DND-41 (cell line): ENCODE measurements around the gene CCNY.

Source experiments
- ATAC-seq: fragments of 200-7000 bp; cut with Tn5 transposase; 3 replicates; pipeline ENCODE4 v1.9.1; 2021; ENCODE audit warnings: low read depth; ENCODE audit not compliant: insufficient read depth
- DNase-seq: peaks from one replicate; pipeline ENCODE4 v3.0.0-alpha.2; 2020
- H2AFZ ChIP-seq: 2 replicates; pipeline ENCODE4 v1.6.0; 2012; ENCODE audit warnings: low read depth, low read length
- H3K27ac ChIP-seq: 2 replicates; pipeline ENCODE4 v1.5.1; 2012; ENCODE audit warnings: low read length, inconsistent platforms
- H3K27me3 ChIP-seq: fragments of 200-600 bp; sonication (generic); 2 replicates; pipeline ENCODE4 v1.6.0; 2012; ENCODE audit warnings: low read length, mild to moderate bottlenecking, inconsistent platforms; ENCODE audit not compliant: insufficient read depth, poor library complexity
- H3K36me3 ChIP-seq: 2 replicates; pipeline ENCODE4 v1.5.1; 2012; ENCODE audit warnings: low read length, inconsistent platforms; ENCODE audit not compliant: insufficient read depth
- H3K4me1 ChIP-seq: 2 replicates; pipeline ENCODE4 v1.5.1; 2012; ENCODE audit warnings: mild to moderate bottlenecking, low read length; ENCODE audit not compliant: insufficient read depth
- H3K4me2 ChIP-seq: 2 replicates; pipeline ENCODE4 v1.6.0; 2012; ENCODE audit warnings: mild to moderate bottlenecking, moderate library complexity, low read length, inconsistent platforms; ENCODE audit not compliant: insufficient read depth
- H3K4me3 ChIP-seq, 2 experiments: fragments of 200-600 bp in 1 of 2; shearing (Covaris generic) in 1 of 2; 2 replicates each; pipeline ENCODE4 v1.5.1; 2012 to 2016; ENCODE audit warnings: inconsistent platforms in 2 of 2, low read length in 2 of 2, mild to moderate bottlenecking in 2 of 2, low read depth in 1 of 2, moderate library complexity in 1 of 2
- H3K79me2 ChIP-seq: 2 replicates; pipeline ENCODE4 v1.6.0; 2012; ENCODE audit warnings: low read length, inconsistent platforms; ENCODE audit not compliant: insufficient read depth
- H3K9ac ChIP-seq: 2 replicates; pipeline ENCODE4 v1.6.0; 2012; ENCODE audit warnings: low read depth, mild to moderate bottlenecking, inconsistent platforms, low read length, moderate library complexity
- H3K9me3 ChIP-seq: 2 replicates; pipeline ENCODE4 v1.5.1; 2012; ENCODE audit warnings: low read length, moderate library complexity, mild to moderate bottlenecking, inconsistent platforms; ENCODE audit not compliant: insufficient read depth, severe bottlenecking
- H4K20me1 ChIP-seq: 2 replicates; pipeline ENCODE4 v1.6.0; 2012; ENCODE audit warnings: low read length; ENCODE audit not compliant: insufficient read depth
- CTCF ChIP-seq: IDR thresholded peaks from 2 replicates; pipeline ENCODE4 v1.5.1; 2012; ENCODE audit warnings: borderline replicate concordance, low read length, moderate library complexity, mild to moderate bottlenecking; ENCODE audit not compliant: poor library complexity, severe bottlenecking; ENCODE audit errors: extremely low read depth
- EZH2 ChIP-seq: IDR thresholded peaks from 3 replicates; pipeline ENCODE4 v1.6.1; 2012; ENCODE audit warnings: borderline replicate concordance, low read depth, mild to moderate bottlenecking, moderate library complexity, low read length, inconsistent platforms; ENCODE audit not compliant: severe bottlenecking

The CCNY gene

GRCh38 chr10:35486297-35486990, 150.1 kb downstream of the CCNY start:
- H4K20me1 ChIP-seq, result peaks cover 16% of the 10 kb centered on the region; the same call in 1 of the 2 replicates
- H3K4me1 ChIP-seq, result no peaks in the 10 kb centered on the region
- H3K27me3 ChIP-seq, result no peaks in the 10 kb centered on the region
- no peak overlapping the region for H2AFZ ChIP-seq
- no peak for TF ChIP-seq CTCF
- no peak for TF ChIP-seq EZH2
- ATAC-seq (no peak), DNase-seq (no peak)
- H3K4me3 ChIP-seq, result no peak overlapping the region
- H3K36me3 ChIP-seq, result peaks cover 24% of the 10 kb centered on the region
- H3K9me3 ChIP-seq, result no peaks in the 10 kb centered on the region
- no peak overlapping the region for H3K27ac ChIP-seq
- no peak overlapping the region for H3K4me2 ChIP-seq
- no peak overlapping the region for H3K9ac ChIP-seq
- peaks cover 2% of the 10 kb centered on the region; the same call in 1 of the 2 replicates for H3K79me2 ChIP-seq

GRCh38 chr10:35487336-35488034, 151.2 kb downstream of the CCNY start:
- H3K4me1 ChIP-seq, result no peaks in the 10 kb centered on the region
- H3K36me3 ChIP-seq, result peaks cover 24% of the 10 kb centered on the region
- H3K4me3 ChIP-seq, result no peak overlapping the region
- H3K9ac ChIP-seq, result no peak overlapping the region
- H3K27ac ChIP-seq, result no peak overlapping the region
- H3K4me2 ChIP-seq, result no peak overlapping the region
- TF ChIP-seq CTCF, result no peak
- no peak for TF ChIP-seq EZH2
- peaks cover 17% of the 10 kb centered on the region; the same call in 1 of the 2 replicates for H4K20me1 ChIP-seq
- no peak overlapping the region for H2AFZ ChIP-seq
- DNase-seq (no peak), ATAC-seq (no peak)
- H3K27me3 ChIP-seq, result no peaks in the 10 kb centered on the region
- no peaks in the 10 kb centered on the region for H3K9me3 ChIP-seq
- H3K79me2 ChIP-seq, result peaks cover 5% of the 10 kb centered on the region

- H3K9ac ChIP-seq, result no peak overlapping the region
- peaks cover 24% of the 10 kb centered on the region for H3K36me3 ChIP-seq
- H3K27me3 ChIP-seq, result no peaks in the 10 kb centered on the region
- no peaks in the 10 kb centered on the region for H3K4me1 ChIP-seq
- H2AFZ ChIP-seq, result no peak overlapping the region
- peaks cover 17% of the 10 kb centered on the region; the same call in 1 of the 2 replicates for H4K20me1 ChIP-seq
- H3K4me3 ChIP-seq, result no peak overlapping the region
- no peak for DNase-seq
- no peak overlapping the region for H3K4me2 ChIP-seq
- no peak for ATAC-seq
- TF ChIP-seq EZH2 (no peak), CTCF (no peak)
- H3K27ac ChIP-seq, result no peak overlapping the region
- H3K9me3 ChIP-seq, result no peaks in the 10 kb centered on the region
- peaks cover 5% of the 10 kb centered on the region for H3K79me2 ChIP-seq
These were observed 151.9 kb downstream of the CCNY start for GRCh38 chr10:35488228-35488627.
